Measurements from ENCODE around the gene IRF2BP1.

IRF2BP1 gene

GRCh38 chr19:45927565-45928261 is 41.8 kb upstream of the IRF2BP1 start:
- no peak for TF ChIP-seq CTCF (IDR thresholded peaks at IDR 0.05)

GRCh38 chr19:45924891-45925447 is 39.0 kb upstream of the IRF2BP1 start:
- TF ChIP-seq CTCF (IDR thresholded peaks at IDR 0.05) = no peak

- TF ChIP-seq CTCF (IDR thresholded peaks at IDR 0.05) = no peak
These were observed 36.3 kb upstream of the IRF2BP1 start for GRCh38 chr19:45922281-45922680.

GRCh38 chr19:45920458-45920857 is 34.5 kb upstream of the IRF2BP1 start:
- TF ChIP-seq CTCF (IDR thresholded peaks at IDR 0.05) = no peak

- no peak for TF ChIP-seq CTCF (IDR thresholded peaks at IDR 0.05)
These were observed 33.7 kb upstream of the IRF2BP1 start for GRCh38 chr19:45919678-45920077.

GRCh38 chr19:45918721-45919120 is 32.8 kb upstream of the IRF2BP1 start:
- no peak for TF ChIP-seq CTCF (IDR thresholded peaks at IDR 0.05)

DNA sequence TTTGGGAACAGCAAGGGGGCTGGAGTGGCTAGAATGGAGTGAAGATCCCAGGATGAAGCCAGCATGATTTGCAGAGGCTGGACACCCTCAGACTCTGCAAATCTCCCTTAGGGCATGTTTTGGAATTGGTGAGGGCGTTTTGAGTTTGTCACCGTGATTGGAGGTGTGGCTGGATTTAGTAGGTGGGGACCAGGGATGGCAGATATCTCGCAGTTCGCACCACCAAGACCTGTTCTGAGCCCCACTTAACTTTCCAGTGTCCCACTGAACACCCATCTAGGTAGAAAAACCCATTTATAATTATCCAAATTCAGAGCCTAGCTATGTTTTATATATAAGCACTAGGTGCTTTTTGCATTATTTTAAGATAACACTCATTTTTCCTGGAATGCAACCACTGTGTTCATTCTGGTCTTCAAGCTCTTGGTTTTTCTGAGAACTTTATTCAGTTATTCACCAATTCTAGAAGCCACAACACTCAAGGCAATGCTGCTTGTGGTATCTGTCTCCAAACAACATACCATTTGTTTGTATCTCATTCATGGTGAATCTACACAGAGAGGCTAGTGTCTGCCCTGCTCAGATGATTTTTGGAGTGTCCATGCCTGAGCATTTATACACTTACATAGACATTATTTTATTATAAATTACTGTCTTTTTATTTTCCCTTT is 31.6 kb upstream of the IRF2BP1 start:
- TF ChIP-seq CTCF (IDR thresholded peaks at IDR 0.05) = no peak
